SK-N-MC (cell line): Measurements from ENCODE around the gene ZNF587B.

Experiments used
- EZH2 ChIP-seq: fragments of 200-600 bp; sonication (generic); IDR thresholded peaks from one replicate; pipeline ENCODE4 v1.6.1; 2017; ENCODE audit warnings: antibody characterized with exemption
- FOXP2 ChIP-seq: optimal IDR thresholded peaks from 2 replicates; pipeline ENCODE3; 2011; ENCODE audit warnings: mild to moderate bottlenecking, moderate library complexity; ENCODE audit not compliant: insufficient read depth; ENCODE audit errors: extremely low read length, control extremely low read depth
- POLR2AphosphoS5 ChIP-seq: IDR thresholded peaks from 2 replicates; pipeline ENCODE4 v1.6.1; 2012; ENCODE audit warnings: mild to moderate bottlenecking, low read depth, low read length, borderline replicate concordance

GRCh38 chr19:57802269-57802668 lies 27.8 kb upstream of the ZNF587B start:
- no peak for TF ChIP-seq EZH2
- no peak for TF ChIP-seq POLR2AphosphoS5
- no peak for TF ChIP-seq FOXP2
